Activated CD8-positive, alpha-beta memory T cell treated with anti-CD3 and anti-CD28 coated beads for 4 hours (primary cell): ENCODE measurements around the gene KBTBD6.
"Not testable (repeated sequence)": the region's sequence is repeated elsewhere in the genome, so short reads cannot be mapped to it uniquely, and the experiment has no call there.

ENCODE experiments used
- DNase-seq, 2 donors: peaks; one replicate each; pipeline ENCODE4 v3.0.0-alpha.2; 2020; ENCODE audit warnings: low read depth in 2 of 2

The KBTBD6 gene, protein sequence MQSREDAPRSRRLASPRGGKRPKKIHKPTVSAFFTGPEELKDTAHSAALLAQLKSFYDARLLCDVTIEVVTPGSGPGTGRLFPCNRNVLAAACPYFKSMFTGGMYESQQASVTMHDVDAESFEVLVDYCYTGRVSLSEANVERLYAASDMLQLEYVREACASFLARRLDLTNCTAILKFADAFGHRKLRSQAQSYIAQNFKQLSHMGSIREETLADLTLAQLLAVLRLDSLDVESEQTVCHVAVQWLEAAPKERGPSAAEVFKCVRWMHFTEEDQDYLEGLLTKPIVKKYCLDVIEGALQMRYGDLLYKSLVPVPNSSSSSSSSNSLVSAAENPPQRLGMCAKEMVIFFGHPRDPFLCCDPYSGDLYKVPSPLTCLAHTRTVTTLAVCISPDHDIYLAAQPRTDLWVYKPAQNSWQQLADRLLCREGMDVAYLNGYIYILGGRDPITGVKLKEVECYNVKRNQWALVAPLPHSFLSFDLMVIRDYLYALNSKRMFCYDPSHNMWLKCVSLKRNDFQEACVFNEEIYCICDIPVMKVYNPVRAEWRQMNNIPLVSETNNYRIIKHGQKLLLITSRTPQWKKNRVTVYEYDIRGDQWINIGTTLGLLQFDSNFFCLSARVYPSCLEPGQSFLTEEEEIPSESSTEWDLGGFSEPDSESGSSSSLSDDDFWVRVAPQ

DNA sequence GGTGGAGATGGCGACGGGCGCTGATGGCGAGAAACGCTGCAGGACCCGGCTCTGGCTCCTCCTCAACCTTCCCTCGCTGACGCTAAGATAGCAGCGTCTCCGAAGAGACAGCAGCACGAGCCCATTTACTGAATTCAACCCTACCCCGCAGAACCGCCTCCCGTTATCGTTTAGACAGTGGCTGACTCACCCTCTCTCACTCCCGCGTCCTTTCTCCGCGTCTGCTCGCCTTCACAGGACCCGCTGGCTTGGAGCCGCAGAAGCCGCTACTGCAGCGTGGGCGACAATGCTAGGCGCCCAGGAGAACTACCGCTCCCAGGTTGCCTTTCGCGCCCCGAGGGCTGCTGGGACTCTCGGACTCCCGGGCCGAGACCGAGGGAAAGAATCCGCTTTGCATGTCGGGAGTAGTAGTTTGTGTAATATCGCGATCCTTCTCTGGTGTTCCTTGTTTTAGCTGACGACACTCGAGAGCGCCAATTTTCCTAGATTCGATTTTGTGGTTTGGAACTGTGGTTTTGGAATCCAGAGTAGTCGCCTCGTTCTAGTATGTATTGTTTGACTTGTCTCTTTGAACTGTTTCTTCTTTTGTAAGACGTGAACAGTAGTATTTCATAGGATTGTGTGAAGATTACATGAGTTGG is at the start of gene KBTBD6:
KBTBD6 (minus strand) TSS at position 291 of the 641 bp plus-strand sequence. CDS start 291 bp downstream, outside the sequence.
- peak; percentile 83 to 92 for DNase-seq

DNA sequence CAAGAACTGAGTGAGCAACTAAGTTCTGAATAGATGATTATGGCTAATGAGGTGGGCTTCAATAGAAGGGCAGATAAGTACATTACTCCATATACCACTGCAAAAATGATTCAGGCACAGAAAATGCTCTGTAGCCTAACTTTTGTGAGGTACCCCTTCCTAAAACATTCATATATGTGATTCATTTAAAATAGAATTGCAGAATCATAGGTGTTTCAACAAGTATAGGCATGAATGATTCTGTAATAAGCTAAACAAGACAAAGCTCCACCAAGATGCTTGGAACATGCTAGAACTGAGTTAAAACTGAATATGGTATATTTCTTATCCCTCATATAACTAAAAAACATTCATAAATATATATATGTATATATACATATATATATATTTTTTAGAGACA is 49.6 kb upstream of the KBTBD6 start:
- no peak for DNase-seq

- no peak for DNase-seq
Observed at GRCh38 chr13:41179593-41180250, 47.1 kb upstream of the KBTBD6 start.

DNA sequence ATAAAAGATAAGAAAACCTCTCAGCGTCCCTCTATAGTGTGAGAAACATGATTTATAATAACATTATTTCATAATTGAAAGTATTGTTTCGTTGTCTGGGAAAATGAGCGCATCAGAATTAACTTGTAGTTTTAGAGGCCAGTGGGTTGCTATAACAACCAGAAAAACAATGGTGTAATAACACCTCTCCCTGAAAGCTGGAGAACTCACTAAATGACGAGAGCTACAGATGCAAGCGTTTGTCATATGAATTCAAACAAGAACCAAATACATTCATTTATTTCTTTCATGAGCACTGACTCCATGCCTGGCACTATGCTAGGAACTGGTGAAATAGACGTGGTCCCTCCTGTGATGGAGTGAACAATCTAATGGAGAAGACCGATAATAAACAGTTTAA is 45.4 kb upstream of the KBTBD6 start:
- DNase-seq = no peak

DNA sequence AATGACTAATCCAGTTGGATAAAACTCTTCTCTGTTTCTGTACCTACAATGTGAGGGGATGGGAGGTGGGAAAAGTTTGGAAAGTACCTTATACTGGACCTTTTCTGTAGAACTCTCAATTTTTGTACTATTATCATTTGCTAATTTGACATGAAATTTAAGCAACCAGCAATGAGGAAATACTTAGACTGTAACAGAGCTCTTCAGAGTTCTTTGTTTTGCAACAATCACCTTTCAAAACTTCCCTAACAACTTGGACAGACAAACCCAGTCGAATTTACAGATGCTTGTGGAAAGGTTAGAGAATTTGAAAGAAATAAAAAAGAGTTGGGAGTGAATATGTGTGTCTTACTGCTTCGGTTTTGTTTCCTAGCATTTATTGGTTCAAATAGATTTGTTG is 45.0 kb upstream of the KBTBD6 start:
- DNase-seq = no peak

DNA sequence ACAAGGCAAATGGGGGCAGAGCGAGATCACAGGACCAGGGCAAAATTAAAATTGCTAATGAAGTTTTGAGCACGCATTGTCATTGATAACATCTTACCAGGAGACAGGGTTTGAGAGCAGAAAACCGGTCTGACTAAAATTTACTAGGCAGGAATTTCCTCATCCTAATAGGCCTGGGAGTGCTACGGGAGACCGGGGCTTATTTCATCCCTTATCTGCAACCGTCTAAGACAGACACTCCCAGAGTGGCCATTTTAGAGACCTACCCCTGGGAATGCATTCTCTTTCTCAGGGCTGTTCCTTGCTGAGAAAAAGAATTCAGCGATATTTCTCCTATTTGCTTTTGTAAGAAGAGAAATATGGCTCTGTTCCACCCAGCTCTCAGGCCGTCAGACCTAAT is 43.0 kb upstream of the KBTBD6 start:
- not testable (repeated sequence) for DNase-seq

GRCh38 chr13:41162151-41162550 is 29.5 kb upstream of the KBTBD6 start:
- DNase-seq = no peak

DNA sequence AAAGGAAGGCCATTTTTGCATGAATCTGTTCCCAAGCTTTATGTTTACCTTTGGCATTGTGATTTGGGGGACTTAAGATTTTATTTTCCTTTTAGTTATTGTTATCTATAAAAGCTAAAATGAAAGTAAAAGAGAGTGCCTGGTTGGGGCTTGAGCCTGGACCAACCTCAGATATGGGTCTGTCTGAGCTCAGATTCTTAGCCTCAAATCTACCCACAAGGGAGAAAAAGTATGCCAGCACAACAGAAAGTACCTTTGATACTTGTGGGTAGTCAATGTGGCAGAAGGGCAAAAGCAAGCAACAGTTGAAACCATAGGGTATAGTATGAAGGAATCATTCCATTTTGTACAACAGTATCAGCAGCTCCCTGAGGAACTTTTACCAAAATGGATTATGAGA is 26.6 kb upstream of the KBTBD6 start:
- no peak for DNase-seq

- no peak for DNase-seq
Observed at GRCh38 chr13:41157048-41157717, 24.6 kb upstream of the KBTBD6 start.

DNA sequence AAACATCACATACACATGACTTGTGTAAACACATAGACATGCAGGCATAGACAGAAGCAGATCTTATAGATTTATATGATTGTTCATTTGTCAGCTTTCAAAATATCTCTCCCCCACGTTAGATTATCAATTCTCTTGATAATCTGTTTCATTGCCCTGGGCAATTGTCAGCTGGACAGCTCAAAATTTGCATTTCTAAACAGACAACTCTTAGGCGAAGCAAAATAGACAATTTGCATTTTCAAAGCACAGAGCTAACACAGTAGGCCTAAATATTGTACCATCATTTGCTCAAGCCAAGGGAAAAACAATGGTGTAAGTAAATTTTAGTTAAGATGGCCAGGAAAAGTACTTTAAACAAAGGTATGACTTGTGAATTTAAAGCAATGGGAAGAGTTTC is 24.0 kb upstream of the KBTBD6 start:
- no peak for DNase-seq

DNA sequence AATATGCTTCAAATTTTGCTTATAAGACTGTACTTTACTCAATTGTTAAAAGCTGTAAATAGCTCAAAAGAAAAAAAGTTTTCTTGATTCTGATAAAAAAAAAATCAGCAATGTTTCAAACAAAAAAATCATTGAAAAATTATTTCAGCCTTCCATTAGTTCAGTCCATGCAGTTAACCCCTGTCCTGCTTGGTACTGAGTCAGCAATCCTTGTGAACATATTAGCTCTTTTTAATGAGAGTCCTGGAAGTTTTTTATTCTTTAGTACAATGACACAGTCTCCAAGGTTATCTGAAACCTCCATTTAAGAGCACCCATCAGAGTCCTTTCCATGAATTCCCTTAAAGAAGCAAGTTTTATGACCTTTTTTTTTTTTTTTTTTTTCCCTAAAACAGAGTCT is 21.4 kb upstream of the KBTBD6 start:
- no peak for DNase-seq

GRCh38 chr13:41152005-41152404 is 19.4 kb upstream of the KBTBD6 start:
- no peak for DNase-seq

- no peak for DNase-seq
Observed at GRCh38 chr13:41150058-41150457, 17.5 kb upstream of the KBTBD6 start.

DNA sequence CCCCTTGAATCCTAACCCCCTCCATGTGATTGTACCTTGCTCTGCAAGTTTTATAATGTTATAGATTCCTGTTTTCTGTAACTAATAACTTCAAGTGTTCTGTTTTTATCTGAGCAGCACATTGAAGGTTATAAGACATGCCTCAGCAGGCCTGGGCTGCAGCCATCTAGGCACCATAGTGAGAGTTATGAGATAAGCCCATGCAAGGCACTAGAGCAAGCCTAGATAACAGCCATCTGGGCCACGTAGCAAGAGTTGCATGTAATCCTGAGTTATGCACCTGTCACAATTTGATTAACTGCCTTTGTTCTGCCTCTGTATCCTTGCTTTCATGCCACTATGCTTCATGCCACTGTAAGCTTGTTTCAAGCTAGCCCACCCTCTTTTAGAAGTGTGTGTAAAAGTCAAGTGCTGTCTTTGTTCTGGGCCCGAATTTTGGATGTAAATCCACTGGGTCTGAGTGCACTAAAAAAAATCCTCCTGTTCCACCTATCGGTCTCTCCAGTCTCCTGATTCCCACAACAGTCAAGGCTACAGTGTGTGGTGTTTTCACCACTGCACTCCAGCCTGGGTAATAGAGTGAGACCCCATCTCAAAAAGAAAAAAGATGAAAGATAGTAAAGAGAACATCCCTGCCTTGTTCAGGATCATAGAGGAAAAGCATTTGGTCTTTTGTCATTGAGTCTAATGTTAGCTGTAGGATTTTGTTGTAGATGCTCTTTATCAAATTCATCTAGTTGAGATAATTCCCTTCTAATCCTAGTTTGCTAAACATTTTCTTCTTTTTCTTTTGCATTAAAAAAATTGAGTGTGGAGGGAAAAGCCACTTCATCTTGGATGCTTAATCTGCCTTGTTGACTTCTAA is 16.0 kb upstream of the KBTBD6 start:
- DNase-seq = no peak

GRCh38 chr13:41145136-41145908 is 12.7 kb upstream of the KBTBD6 start:
- no peak for DNase-seq

- no peak for DNase-seq
Observed at GRCh38 chr13:41144576-41144975, 12.0 kb upstream of the KBTBD6 start.

DNA sequence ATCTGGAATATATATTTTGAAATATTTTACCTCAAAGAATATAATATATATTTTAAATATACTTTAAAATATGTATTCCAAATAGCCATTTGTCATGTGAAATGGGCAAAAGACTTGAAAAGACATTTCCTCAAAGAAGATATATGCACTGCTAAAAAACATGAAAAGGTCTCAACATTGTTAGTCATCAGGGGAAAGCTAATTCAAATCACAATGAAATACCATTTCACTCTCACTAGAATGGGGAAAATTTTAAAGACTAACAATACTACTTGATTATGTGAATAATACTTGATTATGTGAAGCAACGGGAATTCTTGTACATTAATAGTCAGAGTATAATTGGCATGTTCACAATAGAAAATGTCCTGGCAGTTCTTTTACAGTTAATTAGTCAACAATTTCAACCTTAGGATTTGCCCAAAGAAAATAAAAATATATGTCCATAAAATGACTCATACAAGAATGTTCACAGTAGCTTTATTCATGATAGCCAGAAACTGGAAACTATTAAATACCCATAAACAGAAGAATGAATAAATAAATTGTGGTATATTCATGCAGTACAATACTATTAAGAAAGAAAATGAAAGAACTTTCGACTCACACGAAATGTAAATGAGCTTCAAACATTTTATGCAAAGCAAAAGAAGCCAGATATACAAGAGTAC is 6.8 kb upstream of the KBTBD6 start:
- no peak for DNase-seq

DNA sequence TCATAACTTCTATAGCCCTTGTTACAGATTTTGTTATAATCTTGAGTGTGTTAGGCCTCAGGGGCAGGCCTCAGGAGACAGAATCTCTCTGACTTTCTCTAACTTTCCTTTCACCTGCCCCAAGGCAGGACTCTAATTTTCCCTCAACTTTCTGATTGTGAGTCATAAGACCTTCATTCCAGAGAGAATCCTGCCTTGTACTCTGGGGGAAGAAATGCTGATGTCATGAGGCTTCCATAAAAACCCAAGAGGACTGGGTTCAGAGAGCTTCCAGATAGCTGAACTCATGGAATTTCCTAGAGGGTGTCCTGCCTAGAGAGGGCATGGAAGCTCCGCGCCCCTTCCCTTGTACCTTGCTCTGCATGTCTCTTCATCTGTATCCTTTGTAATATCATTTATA is 5.3 kb upstream of the KBTBD6 start:
- no peak for DNase-seq

- no peak for DNase-seq
Observed at GRCh38 chr13:41137241-41137640, 4.6 kb upstream of the KBTBD6 start.
